ENCODE measurements around the gene ABCG1.

GRCh38 chr21:42195378-42196031, 23.4 kb upstream of the ABCG1 start:
- TF ChIP-seq CTCF (conservative IDR thresholded peaks at IDR 0.05; ENCODE audit: low read depth in 2 of 2) (no peak), EZH2 (IDR thresholded peaks at IDR 0.05; ENCODE audit: low read depth, unreplicated experiment) (no peak), POLR2AphosphoS5 (IDR thresholded peaks at IDR 0.05; ENCODE audit: low read depth) (no peak), EZH2phosphoT487 (IDR thresholded peaks at IDR 0.05; ENCODE audit: unreplicated experiment) (no peak), JUNB (IDR thresholded peaks at IDR 0.05; ENCODE audit: unreplicated experiment) (no peak), STAT1 (IDR thresholded peaks at IDR 0.05; ENCODE audit: unreplicated experiment) (no peak), CREB1 (CRISPR knock-in tag; IDR thresholded peaks at IDR 0.05; ENCODE audit: low read depth) (no peak), ZNF114 (CRISPR knock-in tag; IDR thresholded peaks at IDR 0.05) (no peak), ZNF331 (CRISPR knock-in tag; IDR thresholded peaks at IDR 0.05; ENCODE audit: low read depth) (no peak)
- TF ChIP-seq, protein P1, sequence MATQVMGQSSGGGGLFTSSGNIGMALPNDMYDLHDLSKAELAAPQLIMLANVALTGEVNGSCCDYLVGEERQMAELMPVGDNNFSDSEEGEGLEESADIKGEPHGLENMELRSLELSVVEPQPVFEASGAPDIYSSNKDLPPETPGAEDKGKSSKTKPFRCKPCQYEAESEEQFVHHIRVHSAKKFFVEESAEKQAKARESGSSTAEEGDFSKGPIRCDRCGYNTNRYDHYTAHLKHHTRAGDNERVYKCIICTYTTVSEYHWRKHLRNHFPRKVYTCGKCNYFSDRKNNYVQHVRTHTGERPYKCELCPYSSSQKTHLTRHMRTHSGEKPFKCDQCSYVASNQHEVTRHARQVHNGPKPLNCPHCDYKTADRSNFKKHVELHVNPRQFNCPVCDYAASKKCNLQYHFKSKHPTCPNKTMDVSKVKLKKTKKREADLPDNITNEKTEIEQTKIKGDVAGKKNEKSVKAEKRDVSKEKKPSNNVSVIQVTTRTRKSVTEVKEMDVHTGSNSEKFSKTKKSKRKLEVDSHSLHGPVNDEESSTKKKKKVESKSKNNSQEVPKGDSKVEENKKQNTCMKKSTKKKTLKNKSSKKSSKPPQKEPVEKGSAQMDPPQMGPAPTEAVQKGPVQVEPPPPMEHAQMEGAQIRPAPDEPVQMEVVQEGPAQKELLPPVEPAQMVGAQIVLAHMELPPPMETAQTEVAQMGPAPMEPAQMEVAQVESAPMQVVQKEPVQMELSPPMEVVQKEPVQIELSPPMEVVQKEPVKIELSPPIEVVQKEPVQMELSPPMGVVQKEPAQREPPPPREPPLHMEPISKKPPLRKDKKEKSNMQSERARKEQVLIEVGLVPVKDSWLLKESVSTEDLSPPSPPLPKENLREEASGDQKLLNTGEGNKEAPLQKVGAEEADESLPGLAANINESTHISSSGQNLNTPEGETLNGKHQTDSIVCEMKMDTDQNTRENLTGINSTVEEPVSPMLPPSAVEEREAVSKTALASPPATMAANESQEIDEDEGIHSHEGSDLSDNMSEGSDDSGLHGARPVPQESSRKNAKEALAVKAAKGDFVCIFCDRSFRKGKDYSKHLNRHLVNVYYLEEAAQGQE (IDR thresholded peaks at IDR 0.05; ENCODE audit: unreplicated experiment), result no peak
- TF ChIP-seq, protein P2, sequence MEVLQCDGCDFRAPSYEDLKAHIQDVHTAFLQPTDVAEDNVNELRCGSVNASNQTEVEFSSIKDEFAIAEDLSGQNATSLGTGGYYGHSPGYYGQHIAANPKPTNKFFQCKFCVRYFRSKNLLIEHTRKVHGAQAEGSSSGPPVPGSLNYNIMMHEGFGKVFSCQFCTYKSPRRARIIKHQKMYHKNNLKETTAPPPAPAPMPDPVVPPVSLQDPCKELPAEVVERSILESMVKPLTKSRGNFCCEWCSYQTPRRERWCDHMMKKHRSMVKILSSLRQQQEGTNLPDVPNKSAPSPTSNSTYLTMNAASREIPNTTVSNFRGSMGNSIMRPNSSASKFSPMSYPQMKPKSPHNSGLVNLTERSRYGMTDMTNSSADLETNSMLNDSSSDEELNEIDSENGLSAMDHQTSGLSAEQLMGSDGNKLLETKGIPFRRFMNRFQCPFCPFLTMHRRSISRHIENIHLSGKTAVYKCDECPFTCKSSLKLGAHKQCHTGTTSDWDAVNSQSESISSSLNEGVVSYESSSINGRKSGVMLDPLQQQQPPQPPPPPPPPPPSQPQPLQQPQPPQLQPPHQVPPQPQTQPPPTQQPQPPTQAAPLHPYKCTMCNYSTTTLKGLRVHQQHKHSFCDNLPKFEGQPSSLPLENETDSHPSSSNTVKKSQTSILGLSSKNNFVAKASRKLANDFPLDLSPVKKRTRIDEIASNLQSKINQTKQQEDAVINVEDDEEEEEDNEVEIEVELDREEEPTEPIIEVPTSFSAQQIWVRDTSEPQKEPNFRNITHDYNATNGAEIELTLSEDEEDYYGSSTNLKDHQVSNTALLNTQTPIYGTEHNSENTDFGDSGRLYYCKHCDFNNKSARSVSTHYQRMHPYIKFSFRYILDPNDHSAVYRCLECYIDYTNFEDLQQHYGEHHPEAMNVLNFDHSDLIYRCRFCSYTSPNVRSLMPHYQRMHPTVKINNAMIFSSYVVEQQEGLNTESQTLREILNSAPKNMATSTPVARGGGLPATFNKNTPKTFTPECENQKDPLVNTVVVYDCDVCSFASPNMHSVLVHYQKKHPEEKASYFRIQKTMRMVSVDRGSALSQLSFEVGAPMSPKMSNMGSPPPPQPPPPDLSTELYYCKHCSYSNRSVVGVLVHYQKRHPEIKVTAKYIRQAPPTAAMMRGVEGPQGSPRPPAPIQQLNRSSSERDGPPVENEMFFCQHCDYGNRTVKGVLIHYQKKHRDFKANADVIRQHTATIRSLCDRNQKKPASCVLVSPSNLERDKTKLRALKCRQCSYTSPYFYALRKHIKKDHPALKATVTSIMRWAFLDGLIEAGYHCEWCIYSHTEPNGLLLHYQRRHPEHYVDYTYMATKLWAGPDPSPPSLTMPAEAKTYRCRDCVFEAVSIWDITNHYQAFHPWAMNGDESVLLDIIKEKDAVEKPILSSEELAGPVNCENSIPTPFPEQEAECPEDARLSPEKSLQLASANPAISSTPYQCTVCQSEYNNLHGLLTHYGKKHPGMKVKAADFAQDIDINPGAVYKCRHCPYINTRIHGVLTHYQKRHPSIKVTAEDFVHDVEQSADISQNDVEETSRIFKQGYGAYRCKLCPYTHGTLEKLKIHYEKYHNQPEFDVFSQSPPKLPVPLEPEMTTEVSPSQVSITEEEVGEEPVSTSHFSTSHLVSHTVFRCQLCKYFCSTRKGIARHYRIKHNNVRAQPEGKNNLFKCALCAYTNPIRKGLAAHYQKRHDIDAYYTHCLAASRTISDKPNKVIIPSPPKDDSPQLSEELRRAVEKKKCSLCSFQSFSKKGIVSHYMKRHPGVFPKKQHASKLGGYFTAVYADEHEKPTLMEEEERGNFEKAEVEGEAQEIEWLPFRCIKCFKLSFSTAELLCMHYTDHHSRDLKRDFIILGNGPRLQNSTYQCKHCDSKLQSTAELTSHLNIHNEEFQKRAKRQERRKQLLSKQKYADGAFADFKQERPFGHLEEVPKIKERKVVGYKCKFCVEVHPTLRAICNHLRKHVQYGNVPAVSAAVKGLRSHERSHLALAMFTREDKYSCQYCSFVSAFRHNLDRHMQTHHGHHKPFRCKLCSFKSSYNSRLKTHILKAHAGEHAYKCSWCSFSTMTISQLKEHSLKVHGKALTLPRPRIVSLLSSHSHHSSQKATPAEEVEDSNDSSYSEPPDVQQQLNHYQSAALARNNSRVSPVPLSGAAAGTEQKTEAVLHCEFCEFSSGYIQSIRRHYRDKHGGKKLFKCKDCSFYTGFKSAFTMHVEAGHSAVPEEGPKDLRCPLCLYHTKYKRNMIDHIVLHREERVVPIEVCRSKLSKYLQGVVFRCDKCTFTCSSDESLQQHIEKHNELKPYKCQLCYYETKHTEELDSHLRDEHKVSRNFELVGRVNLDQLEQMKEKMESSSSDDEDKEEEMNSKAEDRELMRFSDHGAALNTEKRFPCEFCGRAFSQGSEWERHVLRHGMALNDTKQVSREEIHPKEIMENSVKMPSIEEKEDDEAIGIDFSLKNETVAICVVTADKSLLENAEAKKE (CRISPR knock-in tag; IDR thresholded peaks at IDR 0.05), result no peak
- TF ChIP-seq, protein P3, sequence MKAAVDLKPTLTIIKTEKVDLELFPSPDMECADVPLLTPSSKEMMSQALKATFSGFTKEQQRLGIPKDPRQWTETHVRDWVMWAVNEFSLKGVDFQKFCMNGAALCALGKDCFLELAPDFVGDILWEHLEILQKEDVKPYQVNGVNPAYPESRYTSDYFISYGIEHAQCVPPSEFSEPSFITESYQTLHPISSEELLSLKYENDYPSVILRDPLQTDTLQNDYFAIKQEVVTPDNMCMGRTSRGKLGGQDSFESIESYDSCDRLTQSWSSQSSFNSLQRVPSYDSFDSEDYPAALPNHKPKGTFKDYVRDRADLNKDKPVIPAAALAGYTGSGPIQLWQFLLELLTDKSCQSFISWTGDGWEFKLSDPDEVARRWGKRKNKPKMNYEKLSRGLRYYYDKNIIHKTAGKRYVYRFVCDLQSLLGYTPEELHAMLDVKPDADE (IDR thresholded peaks at IDR 0.05), result no peak

Measured in GM23338 (cell line).